Stimulated activated CD8-positive, alpha-beta memory T cell treated with anti-CD3 and anti-CD28 coated beads, Interleukin-4, amount 100 ng/mL, for 1 hour (primary cell): ENCODE data around the gene KRT73.
"Not testable (repeated sequence)": the region's sequence is repeated elsewhere in the genome, so short reads cannot be mapped to it uniquely, and the experiment has no call there.

Experiments used
- DNase-seq, 2 donors: peaks; one replicate each; pipeline ENCODE4 v3.0.0-alpha.2; 2020; ENCODE audit warnings: low read depth in 2 of 2, low spot score in 1 of 2

Gene KRT73

GRCh38 chr12:52603314-52603713 is 15.0 kb downstream of the KRT73 start:
- no peak for DNase-seq

GRCh38 chr12:52602552-52602951 is 15.8 kb downstream of the KRT73 start:
- no peak for DNase-seq

- DNase-seq, result no peak
These were observed 16.7 kb downstream of the KRT73 start for GRCh38 chr12:52601671-52602070.

- DNase-seq, result no peak
These were observed 17.3 kb downstream of the KRT73 start, which contains the start of gene KRT72 for GRCh38 chr12:52600941-52601481. TSS of gene KRT72 (minus strand) at chr12:52601463. CDS start at chr12:52601452, 11 bp downstream.

- no peak for DNase-seq
These were observed 17.9 kb downstream of the KRT73 start for GRCh38 chr12:52600475-52600874.

- no peak for DNase-seq
These were observed 18.3 kb downstream of the KRT73 start for GRCh38 chr12:52600071-52600470.

GRCh38 chr12:52598966-52599365 is 19.4 kb downstream of the KRT73 start:
- no peak for DNase-seq

- not testable (repeated sequence) for DNase-seq
These were observed 24.1 kb downstream of the KRT73 start for GRCh38 chr12:52594237-52594636.

GRCh38 chr12:52591521-52591920 is 26.8 kb downstream of the KRT73 start:
- DNase-seq, result no peak

GRCh38 chr12:52590021-52590420 is 28.3 kb downstream of the KRT73 start:
- no peak for DNase-seq

- DNase-seq, result no peak
These were observed 30.8 kb downstream of the KRT73 start for GRCh38 chr12:52587563-52587962.

GRCh38 chr12:52585946-52586345 is 32.4 kb downstream of the KRT73 start:
- DNase-seq, result peak; percentile 14 to 38

- no peak for DNase-seq
These were observed 33.3 kb downstream of the KRT73 start for GRCh38 chr12:52585066-52585465.

GRCh38 chr12:52584156-52584682 is 34.1 kb downstream of the KRT73 start:
- DNase-seq, result no peak

GRCh38 chr12:52582971-52583456 is 35.3 kb downstream of the KRT73 start:
- peak; percentile 18 to 51 for DNase-seq

GRCh38 chr12:52582486-52582885 is 35.9 kb downstream of the KRT73 start:
- no peak for DNase-seq

GRCh38 chr12:52581481-52581880 is 36.9 kb downstream of the KRT73 start:
- DNase-seq, result no peak

GRCh38 chr12:52581066-52581465 is 37.3 kb downstream of the KRT73 start:
- no peak for DNase-seq

- no peak for DNase-seq
These were observed 37.9 kb downstream of the KRT73 start for GRCh38 chr12:52580496-52580895.

- DNase-seq, result no peak
These were observed 38.6 kb downstream of the KRT73 start for GRCh38 chr12:52579468-52580465.

- no peak for DNase-seq
These were observed 39.9 kb downstream of the KRT73 start for GRCh38 chr12:52578469-52578868.

- DNase-seq, result no peak
These were observed 41.0 kb downstream of the KRT73 start for GRCh38 chr12:52577316-52577715.
